GM23338 (cell line): Measurements from ENCODE around the gene NACA2.

Experiments
- CTCF ChIP-seq, 2 experiments: fragments of 200-600 bp in 1 of 2; sonication (generic) in 1 of 2; conservative IDR thresholded peaks; 2 replicates each; pipeline versions ENCODE4 v1.5.1 to v1.6.1; 2016 to 2017; ENCODE audit warnings: antibody characterized with exemption in 2 of 2, low read depth in 2 of 2, mild to moderate bottlenecking in 2 of 2, moderate library complexity in 1 of 2
- EZH2 ChIP-seq: fragments of 200-600 bp; sonication (generic); IDR thresholded peaks from one replicate; pipeline ENCODE4 v1.8.0; 2017; ENCODE audit warnings: antibody characterized with exemption, mild to moderate bottlenecking, low read depth; ENCODE audit not compliant: unreplicated experiment
- EZH2phosphoT487 ChIP-seq: fragments of 200-600 bp; sonication (generic); IDR thresholded peaks from one replicate; pipeline ENCODE4 v1.8.1; 2018; ENCODE audit warnings: antibody characterized with exemption; ENCODE audit not compliant: unreplicated experiment
- JUNB ChIP-seq: IDR thresholded peaks from one replicate; pipeline ENCODE4 v1.6.1; 2016; ENCODE audit warnings: antibody characterized with exemption; ENCODE audit not compliant: unreplicated experiment
- POLR2AphosphoS5 ChIP-seq: IDR thresholded peaks from 2 replicates; pipeline ENCODE4 v1.6.1; 2016; ENCODE audit warnings: antibody characterized with exemption, low read depth
- STAT1 ChIP-seq: IDR thresholded peaks from one replicate; pipeline ENCODE4 v1.6.1; 2016; ENCODE audit warnings: antibody characterized with exemption; ENCODE audit not compliant: unreplicated experiment
- TF ChIP-seq, protein P1 (sequence below): IDR thresholded peaks from one replicate; pipeline ENCODE4 v1.6.1; 2018; ENCODE audit warnings: antibody characterized with exemption; ENCODE audit not compliant: unreplicated experiment

GRCh38 chr17:61619953-61620352, 28.9 kb upstream of the NACA2 start:
- TF ChIP-seq POLR2AphosphoS5 (no peak), CTCF (conservative IDR thresholded peaks at IDR 0.05; ENCODE audit: low read depth in 2 of 2) (no peak), JUNB (no peak), EZH2 (no peak), EZH2phosphoT487 (no peak), STAT1 (no peak)
- TF ChIP-seq, protein P1, sequence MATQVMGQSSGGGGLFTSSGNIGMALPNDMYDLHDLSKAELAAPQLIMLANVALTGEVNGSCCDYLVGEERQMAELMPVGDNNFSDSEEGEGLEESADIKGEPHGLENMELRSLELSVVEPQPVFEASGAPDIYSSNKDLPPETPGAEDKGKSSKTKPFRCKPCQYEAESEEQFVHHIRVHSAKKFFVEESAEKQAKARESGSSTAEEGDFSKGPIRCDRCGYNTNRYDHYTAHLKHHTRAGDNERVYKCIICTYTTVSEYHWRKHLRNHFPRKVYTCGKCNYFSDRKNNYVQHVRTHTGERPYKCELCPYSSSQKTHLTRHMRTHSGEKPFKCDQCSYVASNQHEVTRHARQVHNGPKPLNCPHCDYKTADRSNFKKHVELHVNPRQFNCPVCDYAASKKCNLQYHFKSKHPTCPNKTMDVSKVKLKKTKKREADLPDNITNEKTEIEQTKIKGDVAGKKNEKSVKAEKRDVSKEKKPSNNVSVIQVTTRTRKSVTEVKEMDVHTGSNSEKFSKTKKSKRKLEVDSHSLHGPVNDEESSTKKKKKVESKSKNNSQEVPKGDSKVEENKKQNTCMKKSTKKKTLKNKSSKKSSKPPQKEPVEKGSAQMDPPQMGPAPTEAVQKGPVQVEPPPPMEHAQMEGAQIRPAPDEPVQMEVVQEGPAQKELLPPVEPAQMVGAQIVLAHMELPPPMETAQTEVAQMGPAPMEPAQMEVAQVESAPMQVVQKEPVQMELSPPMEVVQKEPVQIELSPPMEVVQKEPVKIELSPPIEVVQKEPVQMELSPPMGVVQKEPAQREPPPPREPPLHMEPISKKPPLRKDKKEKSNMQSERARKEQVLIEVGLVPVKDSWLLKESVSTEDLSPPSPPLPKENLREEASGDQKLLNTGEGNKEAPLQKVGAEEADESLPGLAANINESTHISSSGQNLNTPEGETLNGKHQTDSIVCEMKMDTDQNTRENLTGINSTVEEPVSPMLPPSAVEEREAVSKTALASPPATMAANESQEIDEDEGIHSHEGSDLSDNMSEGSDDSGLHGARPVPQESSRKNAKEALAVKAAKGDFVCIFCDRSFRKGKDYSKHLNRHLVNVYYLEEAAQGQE, result no peak
